KMS-11 (cell line): ENCODE data around the gene EBF4.

ENCODE experiments used
- H2AFZ ChIP-seq: fragments of 200-600 bp; sonication (generic); 2 replicates; pipeline ENCODE4 v1.6.1; 2016; ENCODE audit warnings: antibody characterized with exemption, mixed run types, low read depth
- H3K27ac ChIP-seq: fragments of 200-600 bp; sonication (generic); 2 replicates; pipeline ENCODE4 v1.6.1; 2016; ENCODE audit warnings: mild to moderate bottlenecking, mixed run types
- H3K27me3 ChIP-seq: fragments of 200-600 bp; sonication (generic); 2 replicates; pipeline ENCODE4 v1.6.1; 2017; ENCODE audit warnings: mild to moderate bottlenecking, low read depth, mixed run types, moderate library complexity; ENCODE audit not compliant: insufficient read depth
- H3K36me3 ChIP-seq: fragments of 200-600 bp; sonication (generic); 2 replicates; pipeline ENCODE4 v1.6.1; 2017; ENCODE audit warnings: mild to moderate bottlenecking, mixed run types; ENCODE audit not compliant: insufficient read depth
- H3K4me1 ChIP-seq: fragments of 200-600 bp; sonication (generic); 2 replicates; pipeline ENCODE4 v1.6.1; 2016; ENCODE audit warnings: mild to moderate bottlenecking, low read depth, mixed run types; ENCODE audit not compliant: poor library complexity, severe bottlenecking
- H3K4me2 ChIP-seq: fragments of 200-600 bp; sonication (generic); 2 replicates; pipeline ENCODE4 v1.7.0; 2016; ENCODE audit warnings: mild to moderate bottlenecking, mixed run types
- H3K4me3 ChIP-seq: fragments of 200-600 bp; sonication (generic); IDR thresholded peaks from 2 replicates; pipeline ENCODE4 v1.6.1; 2017; ENCODE audit warnings: low read depth, low read length, mixed read lengths; ENCODE audit not compliant: insufficient read depth
- H3K79me2 ChIP-seq: fragments of 200-600 bp; sonication (generic); 2 replicates; pipeline ENCODE4 v1.6.1; 2016; ENCODE audit warnings: low read depth, mixed run types; ENCODE audit not compliant: insufficient read depth
- H3K9ac ChIP-seq: fragments of 200-600 bp; sonication (generic); 2 replicates; pipeline ENCODE4 v1.6.1; 2016; ENCODE audit warnings: mild to moderate bottlenecking, mixed run types
- H4K20me1 ChIP-seq: fragments of 200-600 bp; sonication (generic); 2 replicates; pipeline ENCODE4 v1.6.1; 2016; ENCODE audit warnings: mild to moderate bottlenecking, mixed run types; ENCODE audit not compliant: insufficient read depth
- CTCF ChIP-seq: fragments of 200-600 bp; sonication (generic); conservative IDR thresholded peaks from 2 replicates; pipeline ENCODE4 v1.6.1; 2017; ENCODE audit warnings: low read depth, mild to moderate bottlenecking, antibody characterized with exemption, low read length, moderate library complexity, mixed read lengths

The EBF4 gene

GRCh38 chr20:2706688-2707352, 14.2 kb downstream of the EBF4 start:
- no peak overlapping the region for H3K9ac ChIP-seq
- H3K79me2 ChIP-seq = no peaks in the 10 kb centered on the region
- no peak overlapping the region for H2AFZ ChIP-seq
- no peaks in the 10 kb centered on the region for H4K20me1 ChIP-seq
- no peak for TF ChIP-seq CTCF
- no peaks in the 10 kb centered on the region for H3K27me3 ChIP-seq
- no peak overlapping the region for H3K27ac ChIP-seq
- H3K4me3 ChIP-seq = no peak overlapping the region
- no peaks in the 10 kb centered on the region for H3K36me3 ChIP-seq
- H3K4me1 ChIP-seq = no peaks in the 10 kb centered on the region
- H3K4me2 ChIP-seq = no peak overlapping the region

DNA sequence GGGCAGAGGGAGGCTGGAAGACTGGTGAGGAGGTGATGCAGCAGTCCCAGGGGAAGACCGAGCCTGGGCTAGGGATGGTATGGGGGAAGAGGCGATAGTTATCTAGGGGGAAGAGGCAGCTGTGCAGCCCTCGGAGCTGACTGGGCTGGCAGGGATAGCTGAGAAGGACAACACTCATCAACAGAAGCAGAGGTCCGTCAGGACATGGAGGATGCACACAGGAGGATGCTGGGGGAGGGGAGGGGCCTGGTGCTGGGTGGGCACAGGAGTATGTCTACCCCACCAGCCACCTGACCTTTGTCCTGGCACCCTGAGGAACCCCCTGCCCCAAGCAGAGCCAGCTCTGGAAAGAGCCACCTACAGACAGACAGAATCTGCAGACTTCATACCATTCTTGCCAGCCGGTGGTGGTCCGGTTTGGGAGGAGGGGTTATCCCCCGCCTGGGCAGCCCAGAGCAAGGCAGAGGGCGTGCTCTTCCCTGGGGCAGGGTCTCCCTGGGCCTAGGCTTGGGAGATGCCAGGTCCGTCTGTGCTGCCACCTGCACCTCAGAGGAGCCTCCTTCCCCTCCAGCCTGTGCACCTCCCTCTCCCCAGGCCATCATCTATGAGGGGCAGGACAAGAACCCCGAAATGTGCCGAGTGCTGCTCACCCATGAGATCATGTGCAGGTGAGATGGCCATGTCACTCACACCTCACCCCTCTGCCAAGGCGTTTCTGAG, 14.9 kb downstream of the EBF4 start:
- no peaks in the 10 kb centered on the region for H3K36me3 ChIP-seq
- H3K4me2 ChIP-seq = no peak overlapping the region
- TF ChIP-seq CTCF = no peak
- no peaks in the 10 kb centered on the region for H3K27me3 ChIP-seq
- no peak overlapping the region for H2AFZ ChIP-seq
- no peak overlapping the region for H3K27ac ChIP-seq
- no peaks in the 10 kb centered on the region for H3K79me2 ChIP-seq
- H3K9ac ChIP-seq = no peak overlapping the region
- H3K4me3 ChIP-seq = no peak overlapping the region
- no peaks in the 10 kb centered on the region for H3K4me1 ChIP-seq
- no peaks in the 10 kb centered on the region for H4K20me1 ChIP-seq

- no peaks in the 10 kb centered on the region for H3K36me3 ChIP-seq
- no peak overlapping the region for H3K4me2 ChIP-seq
- no peak for TF ChIP-seq CTCF
- no peaks in the 10 kb centered on the region for H3K4me1 ChIP-seq
- H3K79me2 ChIP-seq = no peaks in the 10 kb centered on the region
- H3K27ac ChIP-seq = no peak overlapping the region
- no peaks in the 10 kb centered on the region for H4K20me1 ChIP-seq
- H3K27me3 ChIP-seq = no peaks in the 10 kb centered on the region
- no peak overlapping the region for H3K4me3 ChIP-seq
- H2AFZ ChIP-seq = no peak overlapping the region
- no peak overlapping the region for H3K9ac ChIP-seq
These were observed 15.5 kb downstream of the EBF4 start for GRCh38 chr20:2708073-2708415.

- Histone ChIP-seq H4K20me1 (no peaks in the 10 kb centered on the region), H3K4me1 (no peaks in the 10 kb centered on the region), H3K27ac (no peak overlapping the region)
These were observed 16.1 kb downstream of the EBF4 start for GRCh38 chr20:2708665-2709064.

More at GRCh38 chr20:2708665-2709064, 16.1 kb downstream of the EBF4 start:
- Histone ChIP-seq H3K4me3 (no peak overlapping the region), H3K79me2 (no peaks in the 10 kb centered on the region), H3K4me2 (no peak overlapping the region), H2AFZ (no peak overlapping the region), H3K27me3 (no peaks in the 10 kb centered on the region), H3K36me3 (no peaks in the 10 kb centered on the region), H3K9ac (no peak overlapping the region)
- TF ChIP-seq CTCF = no peak
